HCT116 (cell line): ENCODE measurements around the gene SLC17A1. TPM values are rescaled to one million over a fixed set of nuclear protein-coding genes. Genes with fewer than 3 reads are reported as not detected.

ENCODE experiments used
- total RNA-seq: library from RNA; stranded (reverse); gene quantifications from one replicate; pipeline ENCODE4 v1.2.1, GENCODE V29; 2021; ENCODE audit not compliant: unreplicated experiment

Gene SLC17A1
- total RNA-seq, 1 experiment from 2014 or later, result not detected

Other genes with a start within 250 kb of the SLC17A1 start
- not detected for gene SCGN, start 179.8 kb downstream of the SLC17A1 start, total RNA-seq
- not detected for gene SLC17A4, start 77.3 kb downstream of the SLC17A1 start, total RNA-seq
- not detected for gene SLC17A3, start 42.2 kb upstream of the SLC17A1 start, total RNA-seq
- gene SLC17A2, start 98.6 kb upstream of the SLC17A1 start, total RNA-seq, result not detected
- gene TRIM38, start 130.8 kb upstream of the SLC17A1 start, total RNA-seq, result 9.6 TPM